PFSK-1 (cell line): ENCODE data around the gene CEP170B.

Source experiments
- POLR2AphosphoS5 ChIP-seq: IDR thresholded peaks from 2 replicates; pipeline ENCODE4 v1.6.1; 2012; ENCODE audit warnings: low read depth, mild to moderate bottlenecking, control low read depth, low read length, moderate library complexity
- TAF1 ChIP-seq: IDR thresholded peaks from 2 replicates; pipeline ENCODE4 v1.6.1; 2012; ENCODE audit warnings: low read length, control low read depth, borderline replicate concordance; ENCODE audit not compliant: insufficient read depth

DNA sequence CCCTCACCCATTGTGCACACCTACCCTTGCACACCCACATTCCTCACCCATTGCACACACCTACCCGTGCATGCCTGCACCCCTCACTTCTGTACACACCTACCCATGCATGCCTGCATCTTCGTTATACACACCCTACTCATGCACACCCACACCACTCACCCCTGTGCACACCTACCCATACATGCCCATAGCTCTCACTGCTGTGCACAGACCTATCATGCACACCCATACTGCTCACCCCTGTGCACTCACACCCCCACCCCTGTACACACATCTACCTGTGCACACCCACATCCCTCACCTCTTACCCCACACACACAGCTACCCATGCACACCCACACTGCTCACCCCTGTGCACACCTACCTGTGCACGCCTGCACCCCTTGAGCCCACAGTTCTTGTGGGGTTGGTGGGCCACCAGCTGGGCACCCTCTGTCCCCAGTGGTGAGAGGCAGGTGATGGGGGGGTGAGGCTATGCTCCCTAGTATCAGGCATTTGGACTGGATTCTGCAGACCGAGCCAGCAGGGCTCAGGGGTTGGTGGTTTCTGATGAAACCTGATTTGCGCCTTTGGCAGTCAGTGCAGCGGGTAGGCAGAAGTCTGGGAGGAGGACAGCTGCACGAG lies 15.6 kb downstream of the CEP170B start:
- TF ChIP-seq POLR2AphosphoS5 (no peak), TAF1 (no peak)
